NCI-H2227 (cell line): ENCODE results near the gene SLC25A53.

Source experiments
- DNase-seq: peaks from one replicate; lab custom pipeline; 2025; ENCODE audit not compliant: unreplicated experiment; lab: John Stamatoyannopoulos, UW

The SLC25A53 gene

GRCh38 chrX:104156630-104157529 lies at the start of gene SLC25A53:
TSS of gene SLC25A53 (minus strand) at chrX:104157009. CDS start at chrX:104105257, 51,752 bp downstream.
- peak; percentile 98 for DNase-seq

GRCh38 chrX:104205548-104205947 lies 48.7 kb upstream of the SLC25A53 start:
- DNase-seq, result no peak

- peak; percentile 47 for DNase-seq
Observed at GRCh38 chrX:104195489-104196084, 38.8 kb upstream of the SLC25A53 start.

- no peak for DNase-seq
Observed at GRCh38 chrX:104195013-104195412, 38.2 kb upstream of the SLC25A53 start.

- DNase-seq, result no peak
Observed at GRCh38 chrX:104193485-104193884, 36.7 kb upstream of the SLC25A53 start.

- no peak for DNase-seq
Observed at GRCh38 chrX:104189837-104190236, 33.0 kb upstream of the SLC25A53 start.

- DNase-seq, result no peak
Observed at GRCh38 chrX:104187931-104188330, 31.1 kb upstream of the SLC25A53 start.

GRCh38 chrX:104183685-104184084 lies 26.9 kb upstream of the SLC25A53 start:
- no peak for DNase-seq

GRCh38 chrX:104173841-104174240 lies 17.0 kb upstream of the SLC25A53 start:
- DNase-seq, result no peak

GRCh38 chrX:104172788-104173187 lies 16.0 kb upstream of the SLC25A53 start:
- no peak for DNase-seq

- DNase-seq, result no peak
Observed at GRCh38 chrX:104172121-104172520, 15.3 kb upstream of the SLC25A53 start.

- DNase-seq, result no peak
Observed at GRCh38 chrX:104168127-104168526, 11.3 kb upstream of the SLC25A53 start.

GRCh38 chrX:104166735-104167436 lies 10.1 kb upstream of the SLC25A53 start:
- peak; percentile 28 for DNase-seq

GRCh38 chrX:104165894-104166734 lies 9.3 kb upstream of the SLC25A53 start, which contains the start of gene FAM199X:
TSS of gene FAM199X (plus strand) at chrX:104166453. CDS start at chrX:104166786, 333 bp downstream.
- peak; percentile 97 for DNase-seq

GRCh38 chrX:104151037-104151436 lies 5.8 kb downstream of the SLC25A53 start:
- DNase-seq, result no peak

- DNase-seq, result no peak
Observed at GRCh38 chrX:104141087-104141760, 15.6 kb downstream of the SLC25A53 start.

- DNase-seq, result peak; percentile 67
Observed at GRCh38 chrX:104137496-104137895, 19.3 kb downstream of the SLC25A53 start.

GRCh38 chrX:104136241-104137019 lies 20.4 kb downstream of the SLC25A53 start:
- DNase-seq, result peak; percentile 93

- no peak for DNase-seq
Observed at GRCh38 chrX:104135677-104136076, 21.1 kb downstream of the SLC25A53 start.
